Spleen (tissue), 11 donors: ENCODE data around the gene COG8. TPM values are rescaled to one million over a fixed set of nuclear protein-coding genes. Genes with fewer than 3 reads are reported as not detected.

Experiments used
- DNase-seq: peaks from one replicate; pipeline ENCODE4 v3.0.0-alpha.2; 2020
- H3K27ac ChIP-seq, 8 donors: fragments of 200-600 bp; sonication (generic) in 7 of 8; 1 replicate in 4 of 8; 2 replicates in 4 of 8; pipeline versions ENCODE4 v1.5.0 to v1.8.0; 2016 to 2021; ENCODE audit warnings: inconsistent platforms in 4 of 8, mild to moderate bottlenecking in 4 of 8, moderate library complexity in 1 of 8
- H3K27me3 ChIP-seq, 7 donors: fragments of 200-600 bp; sonication (generic) in 6 of 7; replicated peaks in 1 of 7; 1 replicate in 4 of 7; 2 replicates in 3 of 7; pipeline versions ENCODE4 v1.5.0 to v1.8.0; 2016 to 2021; ENCODE audit warnings: inconsistent platforms in 3 of 7, mild to moderate bottlenecking in 1 of 7
- H3K36me3 ChIP-seq, 6 donors: fragments of 200-600 bp; sonication (generic) in 5 of 6; 1 replicate in 4 of 6; 2 replicates in 2 of 6; pipeline versions ENCODE4 v1.5.0 to v1.8.0; 2016 to 2021; ENCODE audit warnings: inconsistent platforms in 2 of 6
- H3K4me1 ChIP-seq, 6 donors: fragments of 200-600 bp; sonication (generic) in 5 of 6; 1 replicate in 3 of 6; 2 replicates in 3 of 6; pipeline versions ENCODE4 v1.5.0 to v1.8.0; 2016 to 2021; ENCODE audit warnings: inconsistent platforms in 3 of 6
- H3K4me3 ChIP-seq, 8 donors: fragments of 200-600 bp; sonication (generic) in 7 of 8; 1 replicate in 4 of 8; 2 replicates in 4 of 8; pipeline versions ENCODE4 v1.5.0 to v1.8.0; 2016 to 2021; ENCODE audit warnings: inconsistent platforms in 4 of 8, mild to moderate bottlenecking in 4 of 8, moderate library complexity in 2 of 8
- H3K9me3 ChIP-seq, 8 donors: fragments of 200-600 bp; sonication (generic) in 7 of 8; 1 replicate in 4 of 8; 2 replicates in 4 of 8; pipeline versions ENCODE4 v1.5.0 to v1.8.0; 2016 to 2021; ENCODE audit warnings: inconsistent platforms in 4 of 8
- POLR2A ChIP-seq, 3 donors: fragments of 450-650 bp; IDR thresholded peaks; one replicate each; pipeline ENCODE4 v1.5.1; 2017; ENCODE audit warnings: antibody characterized with exemption in 3 of 3, mild to moderate bottlenecking in 1 of 3
- POLR2AphosphoS5 ChIP-seq, 3 donors: sonication (generic); formaldehyde crosslinking; IDR thresholded peaks; one replicate each; pipeline ENCODE4 v1.5.1; 2017; ENCODE audit warnings: antibody characterized with exemption in 3 of 3
- whole genome bisulfite sequencing, 5 donors: extraction: QIAGEN DNeasy Blood & Tissue Kit in 3 of 5; methylation state at CpG; one replicate each; pipeline versions ENCODE4 v1.1.5 to v1.1.7; 2013 to 2018; 5-methylcytosine and 5-hydroxymethylcytosine counted together
- intact Hi-C: fragments of 100-400 bp; cut with DNase I; formaldehyde crosslinking; loops from one replicate; pipeline ENCODE4 v1.15.0; 2023; ENCODE audit warnings: low total_unique reads
- polyA plus RNA-seq, 3 donors: library from polyadenylated mRNA; stranded (reverse); fragments of 200-250 nt; gene quantifications; one replicate each; pipeline ENCODE4 v1.2.1, GENCODE V29; 2013
- total RNA-seq, 7 donors: library from RNA; depleted of rRNA in 3 of 7; stranded (reverse); fragments of >200 nt in 3 of 7; fragmentation: NEBNext Ultra II Directional in 4 of 7; extraction: Animal tissue kit (Norgen Biotek cat#: 25700) in 4 of 7; gene quantifications; one replicate each; pipeline versions ENCODE4 v1.1.0 to v1.2.1, GENCODE V29; 2016 to 2021
- TF ChIP-seq, protein P1 (sequence below), 11 experiments: fragments of 200-600 bp in 7 of 11; fragments of 450-650 bp in 4 of 11; sonication (generic) in 4 of 11; IDR thresholded peaks in 8 of 11; conservative IDR thresholded peaks in 3 of 11; 1 replicate in 7 of 11; 2 replicates in 4 of 11; pipeline versions ENCODE4 v1.4.0 to v1.8.0; 2016 to 2021; ENCODE audit warnings: antibody characterized with exemption in 11 of 11, inconsistent platforms in 4 of 11, mild to moderate bottlenecking in 1 of 11
- donor health status: healthy with polysubstance abuse.
- donor health status: DM: no; HTN: no; CAD: no; lungs with moderate emphysema.
- donor health status: DM: no; HTN: no; CAD: no.
- donor health status: Bipolar disorder and iron deficiency.
- donor health status: healthy.
- donor health status: DM: no; HTN: no; CAD: no.
- donor health status: DM: yes; HTN: yes; CAD: no.

The COG8 gene
- total and polyA plus RNA-seq, 10 donors, result 13.8 to 54.3 (median 34.5) TPM

DNA sequence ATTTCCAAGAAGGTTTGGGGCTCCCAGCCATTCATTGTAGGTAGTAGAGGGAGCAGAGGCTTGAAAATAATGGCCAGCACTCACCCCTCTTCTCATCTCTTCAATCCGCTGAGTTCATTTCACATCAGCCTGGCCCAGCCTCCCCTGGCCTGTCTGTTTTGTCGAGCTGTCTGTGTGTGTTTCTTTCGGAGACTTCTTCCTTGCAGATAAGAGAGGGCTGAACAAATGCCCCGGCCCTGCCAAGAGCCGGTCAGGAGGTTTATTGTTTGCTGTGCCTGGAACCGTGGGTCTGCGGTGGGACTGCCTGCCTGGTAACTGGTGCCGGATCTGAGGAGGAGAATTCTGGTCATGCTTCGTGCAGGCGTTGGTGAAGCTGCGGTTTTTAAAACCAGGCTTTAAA, 24.8 kb downstream of the COG8 start:
- WGBS, 5 donors, result 87 to 95% (median 94%) methylated on average over 11 of the region's 11 CpGs
- Histone ChIP-seq H3K27me3 (no peaks in the 10 kb centered on the region), H3K9me3 (no peaks in the 10 kb centered on the region), H3K4me3 (no peak overlapping the region), H3K4me1 (peaks cover 11 to 54% (median 32%) of the 10 kb centered on the region in 6 donors), H3K36me3 (peaks cover 11 to 66% (median 46%) of the 10 kb centered on the region in 6 donors), H3K27ac (no peak overlapping the region)
- TF ChIP-seq, protein P1, sequence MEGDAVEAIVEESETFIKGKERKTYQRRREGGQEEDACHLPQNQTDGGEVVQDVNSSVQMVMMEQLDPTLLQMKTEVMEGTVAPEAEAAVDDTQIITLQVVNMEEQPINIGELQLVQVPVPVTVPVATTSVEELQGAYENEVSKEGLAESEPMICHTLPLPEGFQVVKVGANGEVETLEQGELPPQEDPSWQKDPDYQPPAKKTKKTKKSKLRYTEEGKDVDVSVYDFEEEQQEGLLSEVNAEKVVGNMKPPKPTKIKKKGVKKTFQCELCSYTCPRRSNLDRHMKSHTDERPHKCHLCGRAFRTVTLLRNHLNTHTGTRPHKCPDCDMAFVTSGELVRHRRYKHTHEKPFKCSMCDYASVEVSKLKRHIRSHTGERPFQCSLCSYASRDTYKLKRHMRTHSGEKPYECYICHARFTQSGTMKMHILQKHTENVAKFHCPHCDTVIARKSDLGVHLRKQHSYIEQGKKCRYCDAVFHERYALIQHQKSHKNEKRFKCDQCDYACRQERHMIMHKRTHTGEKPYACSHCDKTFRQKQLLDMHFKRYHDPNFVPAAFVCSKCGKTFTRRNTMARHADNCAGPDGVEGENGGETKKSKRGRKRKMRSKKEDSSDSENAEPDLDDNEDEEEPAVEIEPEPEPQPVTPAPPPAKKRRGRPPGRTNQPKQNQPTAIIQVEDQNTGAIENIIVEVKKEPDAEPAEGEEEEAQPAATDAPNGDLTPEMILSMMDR (IDR thresholded peaks at IDR 0.05 in 8 of 11, conservative IDR thresholded peaks at IDR 0.05 in 3 of 11), result no peak
- no peak for TF ChIP-seq POLR2A (IDR thresholded peaks at IDR 0.05)
- TF ChIP-seq POLR2AphosphoS5 (IDR thresholded peaks at IDR 0.05), result no peak
- intact Hi-C loops, result no loop called here
- no peak for DNase-seq

DNA sequence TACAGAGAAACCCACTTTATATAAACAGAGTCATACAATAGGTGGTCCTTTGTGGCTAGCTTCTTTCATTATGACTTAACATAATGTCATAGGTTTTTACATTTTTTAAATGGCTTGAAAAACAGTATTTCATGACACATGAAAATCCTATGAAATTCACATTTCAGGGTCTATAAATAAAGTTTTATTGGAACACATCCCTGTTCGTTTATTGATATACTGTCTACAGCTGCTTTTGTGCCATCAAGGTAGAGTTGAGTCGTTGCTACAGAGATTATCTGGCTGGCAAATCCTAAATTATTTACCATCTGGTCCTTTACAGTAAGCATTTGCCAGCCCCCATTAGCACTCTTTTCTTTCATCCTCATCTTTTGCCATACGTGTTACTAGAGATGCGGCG, 25.9 kb downstream of the COG8 start:
- Histone ChIP-seq H3K4me1 (peaks cover 11 to 54% (median 32%) of the 10 kb centered on the region in 6 donors), H3K9me3 (no peaks in the 10 kb centered on the region), H3K36me3 (peaks cover 10 to 55% (median 35%) of the 10 kb centered on the region in 6 donors), H3K27ac (no peak overlapping the region), H3K4me3 (no peak overlapping the region), H3K27me3 (no peaks in the 10 kb centered on the region)
- TF ChIP-seq, protein P1 (IDR thresholded peaks at IDR 0.05 in 8 of 11, conservative IDR thresholded peaks at IDR 0.05 in 3 of 11), result no peak
- TF ChIP-seq POLR2AphosphoS5 (IDR thresholded peaks at IDR 0.05) (no peak), POLR2A (IDR thresholded peaks at IDR 0.05) (no peak)
- WGBS, 5 donors, result 94 to 99% (median 96%) methylated on average over 5 of the region's 5 CpGs
- no peak for DNase-seq
- intact Hi-C loops, result no loop called here

DNA sequence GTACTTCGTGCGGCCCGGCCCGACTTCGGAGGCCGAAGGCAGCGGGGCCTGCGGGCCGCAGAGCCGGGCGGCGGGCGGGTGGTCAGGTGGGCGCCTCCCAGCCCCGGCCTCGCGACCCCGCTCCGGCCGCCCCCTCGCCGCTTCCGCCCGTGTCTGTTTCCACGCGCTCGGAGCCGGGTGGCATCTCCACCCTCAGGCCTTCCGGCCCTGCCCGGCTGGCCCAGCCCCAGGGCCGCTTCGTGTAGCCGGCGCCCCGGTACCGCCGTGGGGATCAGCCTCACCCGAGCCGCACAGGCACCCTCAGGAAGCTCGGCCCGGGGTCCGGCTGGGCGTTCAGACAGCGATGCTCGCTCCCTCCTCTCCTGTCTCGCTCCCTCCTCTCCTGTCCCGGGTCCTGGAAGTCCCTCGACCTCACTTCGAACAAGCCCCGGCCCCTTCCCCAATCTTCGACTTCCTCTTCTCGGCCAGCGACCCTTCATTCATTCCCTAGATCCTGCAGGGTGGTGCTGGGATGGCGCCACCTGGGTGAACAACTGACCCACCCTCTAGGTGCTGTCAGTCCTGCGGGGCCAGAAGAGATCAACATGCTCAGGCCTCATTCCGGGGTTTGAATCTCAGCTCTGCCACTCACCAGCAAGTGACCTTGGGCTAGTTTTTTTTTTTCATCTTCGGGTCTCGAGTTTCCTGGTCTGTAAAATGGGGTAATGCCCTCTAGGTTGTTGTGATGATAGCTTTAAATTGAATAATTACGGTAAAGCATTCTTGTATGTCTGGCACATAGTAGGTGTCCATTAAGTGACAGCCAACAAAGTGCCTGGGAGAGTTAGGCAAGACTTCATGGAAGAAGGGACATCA, 27.6 kb downstream of the COG8 start:
- WGBS, 5 donors, result 1 to 4% (median 2%) methylated on average over 31 to 59 of the region's 59 CpGs
- intact Hi-C loops, result no loop called here

More for the DNA sequence above, 27.6 kb downstream of the COG8 start:
- Histone ChIP-seq H3K4me1 (peaks cover 11 to 54% (median 32%) of the 10 kb centered on the region in 6 donors), H3K9me3 (no peaks in the 10 kb centered on the region), H3K27ac (peak overlapping the region; percentile 75 to 97 (median 92)), H3K36me3 (peaks cover 8 to 38% (median 22%) of the 10 kb centered on the region in 6 donors), H3K4me3 (peak overlapping the region; percentile 61 to 97 (median 76)), H3K27me3 (no peaks in the 10 kb centered on the region)
- TF ChIP-seq, protein P1 (IDR thresholded peaks at IDR 0.05 in 8 of 11, conservative IDR thresholded peaks at IDR 0.05 in 3 of 11), result no peak
- TF ChIP-seq POLR2AphosphoS5 (IDR thresholded peaks at IDR 0.05) (no peak), POLR2A (IDR thresholded peaks at IDR 0.05) (no peak)
- DNase-seq, result peak; percentile 94
